Pancreas (tissue), 10 donors: Measurements from ENCODE around the gene SHISAL1. TPM values are rescaled to one million over a fixed set of nuclear protein-coding genes. Genes with fewer than 3 reads are reported as not detected.

Experiments used
- ATAC-seq, 4 donors: fragments of 200-7000 bp; cut with Tn5 transposase; one replicate each; pipeline versions ENCODE4 v1.8.0 to v1.9.1; 2020; ENCODE audit warnings: mild to moderate bottlenecking in 4 of 4, moderate library complexity in 4 of 4
- DNase-seq, 6 donors: peaks; one replicate each; pipeline ENCODE4 v3.0.0-alpha.2; 2020
- FAIRE-seq: peaks from 2 replicates; lab custom pipeline; 2012; peaks lifted over from hg19 to GRCh38; lab: Jason Lieb, UNC
- H3K27ac ChIP-seq, 4 donors: fragments of 200-600 bp; sonication (generic); 1 replicate in 3 of 4; 2 replicates in 1 of 4; pipeline versions ENCODE4 v1.5.0 to v1.8.0; 2020
- H3K27me3 ChIP-seq, 4 donors: fragments of 200-600 bp; one replicate each; pipeline ENCODE4 v1.8.0; 2021
- H3K36me3 ChIP-seq, 3 donors: fragments of 200-600 bp; sonication (generic) in 1 of 3; one replicate each; pipeline versions ENCODE4 v1.5.0 to v1.8.0; 2020 to 2021
- H3K4me1 ChIP-seq, 3 donors: fragments of 200-600 bp; one replicate each; pipeline ENCODE4 v1.8.0; 2021
- H3K4me3 ChIP-seq, 4 donors: fragments of 200-600 bp; sonication (generic) in 2 of 4; one replicate each; pipeline versions ENCODE4 v1.5.0 to v1.8.0; 2020 to 2021
- H3K9me3 ChIP-seq, 4 donors: fragments of 200-600 bp; one replicate each; pipeline ENCODE4 v1.8.0; 2021
- whole genome bisulfite sequencing, 2 donors: extraction: QIAGEN DNeasy Blood & Tissue Kit; methylation state at CpG; one replicate each; pipeline ENCODE4 v1.1.7; 2013; 5-methylcytosine and 5-hydroxymethylcytosine counted together
- intact Hi-C, 3 donors: fragments of 100-400 bp; cut with DNase I; formaldehyde crosslinking; loops; one replicate each; pipeline versions ENCODE4 v1.11.1 to v1.14.2; 2022
- polyA plus RNA-seq, 2 donors: library from polyadenylated mRNA; stranded (reverse); fragments of 200-250 nt; gene quantifications; one replicate each; pipeline ENCODE4 v1.2.3, GENCODE V29; 2013
- total RNA-seq, 6 donors: library from RNA; stranded (reverse); fragmentation: NEBNext Ultra II Directional in 4 of 6; extraction: Animal tissue kit (Norgen Biotek cat#: 25700) in 4 of 6; gene quantifications; one replicate each; pipeline versions ENCODE4 v1.2.1 to v1.2.4, GENCODE V29; 2021 to 2023
- TF ChIP-seq, protein P1 (sequence below), 4 donors: fragments of 200-600 bp; sonication (generic) in 3 of 4; IDR thresholded peaks; one replicate each; pipeline versions ENCODE4 v1.5.0 to v1.8.0; 2021; ENCODE audit warnings: antibody characterized with exemption in 4 of 4
- donor health status: healthy with polysubstance abuse.
- donor health status: DM: no; HTN: no; CAD: no; lungs with moderate emphysema.
- donor health status: DM: no; HTN: no; CAD: no.
- donor health status: control.
- donor health status: control.
- donor health status: Bipolar disorder and iron deficiency.
- donor health status: DM: yes; HTN: yes; CAD: no.
- donor health status: DM: no; HTN: no; CAD: no.
- donor health status: DM: no; HTN: no; CAD: no.
- donor health status: DM: yes; HTN: yes; CAD: no.

Gene SHISAL1
- total and polyA plus RNA-seq, 8 donors = 0.35 to 1.3 (median 0.54) TPM

DNA sequence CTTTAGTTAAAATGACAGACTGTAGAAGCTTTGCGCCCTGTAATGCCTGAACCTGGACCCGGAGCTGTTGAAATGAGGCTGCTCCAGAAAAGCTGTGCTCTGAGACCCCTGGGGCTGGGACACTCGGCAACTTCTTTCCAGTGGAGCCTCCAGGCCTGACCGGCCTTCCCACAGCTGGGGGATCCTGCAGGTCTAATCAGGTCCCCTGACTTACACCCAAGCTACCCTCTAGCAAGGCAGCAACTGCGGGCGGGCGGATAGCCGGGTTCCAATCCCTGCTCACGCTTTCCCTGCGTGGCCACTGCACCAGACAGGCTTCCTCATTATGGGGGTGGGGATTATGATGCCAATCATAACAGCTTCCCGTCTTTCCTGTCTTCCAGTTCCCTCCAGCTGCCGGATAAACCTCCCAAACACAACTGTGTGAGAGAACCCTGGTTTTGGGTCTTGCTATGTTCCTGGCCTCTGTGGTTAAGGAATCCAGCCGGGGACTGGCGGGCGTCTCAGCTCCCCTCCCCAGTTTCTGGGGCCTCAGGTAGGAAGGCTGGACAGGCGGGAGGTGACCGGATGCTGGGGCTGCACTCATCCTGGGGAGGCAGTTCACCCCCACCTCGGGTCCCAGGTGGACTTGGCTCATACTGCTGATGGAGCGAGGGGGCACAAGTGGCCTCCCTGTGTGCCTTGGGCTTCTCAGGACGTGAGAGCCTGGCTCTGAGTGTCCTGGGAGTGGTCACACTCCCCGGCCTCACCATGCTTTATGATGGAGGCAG is 93.5 kb downstream of the SHISAL1 start:
- DNase-seq = peak in 1 of 6 donors; percentile 43
- Histone ChIP-seq H3K27me3 (no peaks in the 10 kb centered on the region), H3K27ac (no peak overlapping the region), H3K4me3 (no peak overlapping the region), H3K9me3 (no peaks in the 10 kb centered on the region), H3K4me1 (no peaks in the 10 kb centered on the region), H3K36me3 (no peaks in the 10 kb centered on the region)
- WGBS, 2 donors = 59 to 75% methylated on average over 21 of the region's 21 CpGs
- FAIRE-seq = no peak
- TF ChIP-seq, protein P1, sequence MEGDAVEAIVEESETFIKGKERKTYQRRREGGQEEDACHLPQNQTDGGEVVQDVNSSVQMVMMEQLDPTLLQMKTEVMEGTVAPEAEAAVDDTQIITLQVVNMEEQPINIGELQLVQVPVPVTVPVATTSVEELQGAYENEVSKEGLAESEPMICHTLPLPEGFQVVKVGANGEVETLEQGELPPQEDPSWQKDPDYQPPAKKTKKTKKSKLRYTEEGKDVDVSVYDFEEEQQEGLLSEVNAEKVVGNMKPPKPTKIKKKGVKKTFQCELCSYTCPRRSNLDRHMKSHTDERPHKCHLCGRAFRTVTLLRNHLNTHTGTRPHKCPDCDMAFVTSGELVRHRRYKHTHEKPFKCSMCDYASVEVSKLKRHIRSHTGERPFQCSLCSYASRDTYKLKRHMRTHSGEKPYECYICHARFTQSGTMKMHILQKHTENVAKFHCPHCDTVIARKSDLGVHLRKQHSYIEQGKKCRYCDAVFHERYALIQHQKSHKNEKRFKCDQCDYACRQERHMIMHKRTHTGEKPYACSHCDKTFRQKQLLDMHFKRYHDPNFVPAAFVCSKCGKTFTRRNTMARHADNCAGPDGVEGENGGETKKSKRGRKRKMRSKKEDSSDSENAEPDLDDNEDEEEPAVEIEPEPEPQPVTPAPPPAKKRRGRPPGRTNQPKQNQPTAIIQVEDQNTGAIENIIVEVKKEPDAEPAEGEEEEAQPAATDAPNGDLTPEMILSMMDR (IDR thresholded peaks at IDR 0.05) = no peak
- intact Hi-C loops = no loop called here
- ATAC-seq = no peak

DNA sequence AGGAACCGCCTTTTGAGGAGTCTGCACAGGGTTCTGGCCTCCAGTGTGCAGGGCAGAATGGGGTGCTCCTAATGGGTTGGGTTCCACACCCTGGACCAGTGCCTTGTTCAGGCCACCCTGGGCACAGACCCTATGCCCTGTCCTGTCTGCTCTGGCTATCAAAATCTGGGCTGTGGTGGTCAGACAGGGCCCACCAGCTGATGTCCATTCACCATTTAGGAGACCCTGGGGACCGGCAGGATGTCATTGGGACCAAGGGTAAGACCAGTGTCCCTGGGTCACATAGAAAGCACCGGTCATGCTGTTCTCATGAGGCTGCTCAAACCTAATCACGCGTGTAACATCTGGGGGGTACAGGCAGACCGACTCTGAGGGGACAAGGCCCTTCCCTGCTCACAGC is 94.7 kb downstream of the SHISAL1 start:
- Histone ChIP-seq H3K36me3 (no peaks in the 10 kb centered on the region), H3K27me3 (no peaks in the 10 kb centered on the region), H3K4me3 (no peak overlapping the region), H3K9me3 (no peaks in the 10 kb centered on the region), H3K27ac (no peak overlapping the region), H3K4me1 (no peaks in the 10 kb centered on the region)
- TF ChIP-seq, protein P1 (IDR thresholded peaks at IDR 0.05) = no peak
- peak in 1 of 6 donors; percentile 27 for DNase-seq
- 81 to 85% methylated on average over 6 of the region's 6 CpGs for WGBS, 2 donors
- intact Hi-C loops = no loop called here
- no peak for FAIRE-seq
- ATAC-seq = no peak

DNA sequence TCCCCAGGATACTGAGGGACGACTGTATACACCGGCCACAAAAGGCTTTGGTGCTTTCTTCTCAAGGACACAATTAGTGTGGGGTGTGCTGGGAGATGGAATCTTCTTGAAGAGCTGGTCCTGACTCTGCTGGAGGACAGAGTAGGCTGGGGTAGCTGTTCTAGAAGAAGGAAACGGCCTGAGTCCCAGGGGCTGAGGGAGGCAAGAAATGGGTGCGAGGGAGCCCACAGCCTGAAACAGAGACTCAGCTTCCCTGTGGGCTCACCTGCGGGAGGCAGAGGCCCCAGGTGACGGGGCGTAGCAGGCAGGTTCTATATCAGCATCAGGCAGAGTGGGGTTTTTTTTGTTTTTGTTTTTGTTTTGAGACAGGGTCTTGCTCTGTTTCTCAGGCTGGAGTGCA is 95.4 kb downstream of the SHISAL1 start:
- FAIRE-seq = no peak

DNA sequence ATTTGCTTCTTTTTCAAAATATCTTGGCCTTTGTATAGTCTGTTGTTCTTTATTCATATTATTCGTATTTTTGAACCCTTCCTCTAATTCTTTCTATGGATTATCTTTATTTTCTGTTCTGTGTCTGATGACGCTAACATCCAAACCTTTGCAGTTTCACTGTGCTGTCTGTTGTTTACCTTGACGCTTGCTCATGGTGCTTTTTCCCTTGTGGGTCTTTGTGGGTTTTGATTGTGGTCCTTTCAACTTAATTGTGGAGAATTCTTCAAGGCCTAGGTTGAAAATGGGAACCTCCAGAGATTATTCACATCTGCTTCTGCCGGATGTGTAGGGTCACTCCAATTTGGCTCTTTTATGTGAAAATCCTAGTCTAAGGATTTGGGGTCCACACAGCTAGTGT is 97.5 kb downstream of the SHISAL1 start:
- TF ChIP-seq, protein P1 (IDR thresholded peaks at IDR 0.05) = no peak
- no peak for FAIRE-seq
- H3K27me3 ChIP-seq = no peaks in the 10 kb centered on the region
- intact Hi-C loops = no loop called here
- no peaks in the 10 kb centered on the region for H3K4me1 ChIP-seq
- no peak for ATAC-seq
- H3K36me3 ChIP-seq = no peaks in the 10 kb centered on the region
- H3K9me3 ChIP-seq = no peaks in the 10 kb centered on the region
- no peak overlapping the region for H3K27ac ChIP-seq
- WGBS, 2 donors = 71 to 78% methylated on average over 4 of the region's 4 CpGs
- H3K4me3 ChIP-seq = no peak overlapping the region
- DNase-seq = no peak

More for the DNA sequence above, 95.4 kb downstream of the SHISAL1 start:
- 51 to 62% methylated on average over 7 of the region's 7 CpGs for WGBS, 2 donors
- TF ChIP-seq, protein P1 (IDR thresholded peaks at IDR 0.05) = no peak
- intact Hi-C loops = no loop called here
- no peak overlapping the region for H3K27ac ChIP-seq
- ATAC-seq (no peak), DNase-seq (no peak)
- H3K27me3 ChIP-seq = no peaks in the 10 kb centered on the region
- H3K36me3 ChIP-seq = no peaks in the 10 kb centered on the region
- H3K4me1 ChIP-seq = no peaks in the 10 kb centered on the region
- no peaks in the 10 kb centered on the region for H3K9me3 ChIP-seq
- no peak overlapping the region for H3K4me3 ChIP-seq

DNA sequence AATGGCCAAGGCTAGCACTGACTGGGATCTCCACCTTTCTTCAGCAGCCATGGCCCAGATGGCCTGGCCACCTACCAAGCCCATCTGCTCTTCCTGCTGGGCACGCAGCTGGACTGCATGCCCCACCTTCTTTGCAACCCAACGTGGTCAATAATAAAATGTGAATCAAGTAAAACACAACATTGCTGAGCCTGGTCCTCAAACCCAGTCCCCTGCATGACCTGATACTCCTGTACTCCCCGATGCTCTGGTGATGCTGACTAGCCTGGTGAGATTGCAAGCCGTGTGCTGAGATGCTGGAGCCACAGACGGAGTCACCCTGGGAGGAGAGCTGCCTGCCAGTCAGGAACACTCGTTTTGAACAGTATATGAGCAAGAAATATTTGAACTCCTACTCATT is 98.0 kb downstream of the SHISAL1 start:
- 61 to 62% methylated on average over 6 of the region's 6 CpGs for WGBS, 2 donors
- Histone ChIP-seq H3K4me3 (no peak overlapping the region), H3K36me3 (no peaks in the 10 kb centered on the region), H3K4me1 (no peaks in the 10 kb centered on the region), H3K27me3 (no peaks in the 10 kb centered on the region), H3K27ac (no peak overlapping the region), H3K9me3 (no peaks in the 10 kb centered on the region)
- DNase-seq (no peak), ATAC-seq (no peak), FAIRE-seq (no peak)
- intact Hi-C loops = no loop called here
- TF ChIP-seq, protein P1 (IDR thresholded peaks at IDR 0.05) = no peak
